SKM-1 (cell line): ENCODE results near the gene CCDC28B.

Source experiments
- DNase-seq: peaks from one replicate; lab custom pipeline; 2025; ENCODE audit not compliant: unreplicated experiment; lab: John Stamatoyannopoulos, UW

Gene CCDC28B

GRCh38 chr1:32249831-32250525, 49.6 kb downstream of the CCDC28B start:
- peak; percentile 66 for DNase-seq

GRCh38 chr1:32250893-32251716, 50.7 kb downstream of the CCDC28B start, which contains the start of gene LCK:
LCK (plus strand) TSS chr1:32251265; CDS start chr1:32274330, 23,065 bp downstream.
- DNase-seq = no peak
